ENCODE results near the gene BAIAP2L2. TPM values are rescaled to one million over a fixed set of nuclear protein-coding genes. Genes with fewer than 3 reads are reported as not detected.

The BAIAP2L2 gene
- polyA plus RNA-seq, 2 of the 4 experiments (the other 2 are of a cell fraction), result 3.5 to 4.7 TPM

- no peak for TF ChIP-seq PHF8 (IDR thresholded peaks at IDR 0.05; ENCODE audit: borderline replicate concordance, low read depth)
These were observed 12.7 kb downstream of the BAIAP2L2 start (continued) for GRCh38 chr22:38097557-38098409.

- Histone ChIP-seq H3K9me3 (no peaks in the 10 kb centered on the region), H3K4me2 (no peak overlapping the region), H3K4me1 (0 out of 3 replicates have a peak, but pooled peaks cover 8% of the 10 kb centered on the region), H3K27ac (no peak overlapping the region), H3K4me3 (no peak overlapping the region)
- TF ChIP-seq CHD2 (IDR thresholded peaks at IDR 0.05; ENCODE audit: low read length, partially characterized antibody), result no peak
- DNase-seq (ENCODE audit: low read depth in 1 of 2, low spot score in 1 of 2) (no peak), FAIRE-seq (no peak), ATAC-seq (no peak)
- ChIA-PET POLR2A (no interaction called here), CTCF (no interaction called here)
- over 99% methylated on average over 12 of the region's 15 CpGs for WGBS (ENCODE audit: missing lambda C conversion rate)
These were observed 13.4 kb downstream of the BAIAP2L2 start for GRCh38 chr22:38097058-38097457.

- Histone ChIP-seq H3K9me3 (no peaks in the 10 kb centered on the region), H3K27ac (no peak overlapping the region), H3K4me3 (no peak overlapping the region), H3K4me2 (no peak overlapping the region), H3K4me1 (no peaks in the 10 kb centered on the region)
- ATAC-seq (no peak), DNase-seq (ENCODE audit: low read depth in 1 of 2, low spot score in 1 of 2) (no peak), FAIRE-seq (no peak)
- WGBS (ENCODE audit: missing lambda C conversion rate), result 96% methylated on average over 9 of the region's 34 CpGs
- ChIA-PET CTCF (interaction anchor here (0.5 to 1.2 kb wide), 3 partner anchors 25 to 904 kb away, joined by 3 to 4 read pairs (median 3); no protein-coding TSS in a partner anchor), POLR2A (interaction anchor here (1.0 kb wide), 1 partner anchor 17 kb away, joined by 4 read pairs; no protein-coding TSS in a partner anchor)
- TF ChIP-seq BHLHE40 (IDR thresholded peaks at IDR 0.05; ENCODE audit: low read depth, low read length), result no peak
- no peak for TF ChIP-seq ATOH8 (CRISPR knock-in tag; IDR thresholded peaks at IDR 0.05; ENCODE audit: low read depth)
- no peak for TF ChIP-seq HEYL (CRISPR knock-in tag; IDR thresholded peaks at IDR 0.05)
- TF ChIP-seq KDM5A (IDR thresholded peaks at IDR 0.05), result no peak
- TF ChIP-seq RARB (CRISPR knock-in tag; IDR thresholded peaks at IDR 0.05), result no peak
- no peak for TF ChIP-seq CHD2 (IDR thresholded peaks at IDR 0.05; ENCODE audit: low read length, partially characterized antibody)
- no peak for TF ChIP-seq ZFP36 (IDR thresholded peaks at IDR 0.05; ENCODE audit: borderline replicate concordance, partially characterized antibody)
- no peak for TF ChIP-seq HOXA7 (CRISPR knock-in tag; IDR thresholded peaks at IDR 0.05)
- no peak for TF ChIP-seq RAD21 (conservative IDR thresholded peaks at IDR 0.05 in 1 of 2, IDR thresholded peaks at IDR 0.05 in 1 of 2)
- no peak for TF ChIP-seq NPAS2 (CRISPR knock-in tag; IDR thresholded peaks at IDR 0.05; ENCODE audit: borderline replicate concordance)
- no peak for TF ChIP-seq SREBF2 (IDR thresholded peaks at IDR 0.05)
- no peak for TF ChIP-seq FOXS1 (CRISPR knock-in tag; IDR thresholded peaks at IDR 0.05)
- TF ChIP-seq HOXB13 (CRISPR knock-in tag; IDR thresholded peaks at IDR 0.05; ENCODE audit: low read depth), result no peak
- TF ChIP-seq CHD4 (IDR thresholded peaks at IDR 0.05; ENCODE audit: borderline replicate concordance), result no peak
- no peak for TF ChIP-seq CBX2 (IDR thresholded peaks at IDR 0.05; ENCODE audit: borderline replicate concordance, low read depth)
- TF ChIP-seq ELK1 (IDR thresholded peaks at IDR 0.05; ENCODE audit: low read depth, low read length), result no peak
- TF ChIP-seq RFX5 (IDR thresholded peaks at IDR 0.05), result no peak
- TF ChIP-seq REST (IDR thresholded peaks at IDR 0.05), result no peak
- TF ChIP-seq GATA3 (IDR thresholded peaks at IDR 0.05; ENCODE audit: borderline replicate concordance), result no peak
- TF ChIP-seq KDM1A (IDR thresholded peaks at IDR 0.05; ENCODE audit: low read depth), result no peak
These were observed 21.0 kb downstream of the BAIAP2L2 start for GRCh38 chr22:38089474-38089851.

Measured in A549 (cell line).